Mesothelial cell of epicardium (in vitro differentiated cells): ENCODE data around the gene IGDCC3. TPM values are rescaled to one million over a fixed set of nuclear protein-coding genes. Genes with fewer than 3 reads are reported as not detected.
A peak's percentile ranks its signal among the peaks of the same experiment; 100 is the strongest.

ENCODE experiments used
- DNase-seq, 2 experiments: peaks; one replicate each; pipeline ENCODE4 v3.0.0; 2021; ENCODE audit warnings: low spot score in 2 of 2; ENCODE audit not compliant: unreplicated experiment in 2 of 2
- H3K27ac Mint-ChIP-seq: 2 replicates; pipeline ENCODE4 v1.8.0; 2021; ENCODE audit warnings: mixed read lengths
- H3K27me3 Mint-ChIP-seq: 2 replicates; pipeline ENCODE4 v1.8.0; 2021; ENCODE audit warnings: low read depth, mixed read lengths
- H3K36me3 Mint-ChIP-seq: 2 replicates; pipeline ENCODE4 v1.8.0; 2021; ENCODE audit warnings: mixed read lengths
- H3K4me1 Mint-ChIP-seq: 2 replicates; pipeline ENCODE4 v1.8.0; 2021; ENCODE audit warnings: mixed read lengths
- H3K4me3 Mint-ChIP-seq: 2 replicates; pipeline ENCODE4 v1.8.0; 2021; ENCODE audit warnings: mild to moderate bottlenecking, moderate library complexity, mixed read lengths
- H3K9me3 Mint-ChIP-seq: 2 replicates; pipeline ENCODE4 v1.8.0; 2021; ENCODE audit warnings: mixed read lengths
- total RNA-seq: library from RNA; stranded (reverse); gene quantifications from 3 replicates; pipeline ENCODE4 v1.2.1, GENCODE V29; 2021
- TF ChIP-seq, protein P1 (sequence below): fragments of 200-600 bp; sonication (generic); IDR thresholded peaks from one replicate; pipeline ENCODE4 v1.5.0; 2021; ENCODE audit warnings: antibody characterized with exemption; ENCODE audit not compliant: unreplicated experiment

The IGDCC3 gene
- total RNA-seq, 1 donor from 2014 or later = 35.1 TPM

DNA sequence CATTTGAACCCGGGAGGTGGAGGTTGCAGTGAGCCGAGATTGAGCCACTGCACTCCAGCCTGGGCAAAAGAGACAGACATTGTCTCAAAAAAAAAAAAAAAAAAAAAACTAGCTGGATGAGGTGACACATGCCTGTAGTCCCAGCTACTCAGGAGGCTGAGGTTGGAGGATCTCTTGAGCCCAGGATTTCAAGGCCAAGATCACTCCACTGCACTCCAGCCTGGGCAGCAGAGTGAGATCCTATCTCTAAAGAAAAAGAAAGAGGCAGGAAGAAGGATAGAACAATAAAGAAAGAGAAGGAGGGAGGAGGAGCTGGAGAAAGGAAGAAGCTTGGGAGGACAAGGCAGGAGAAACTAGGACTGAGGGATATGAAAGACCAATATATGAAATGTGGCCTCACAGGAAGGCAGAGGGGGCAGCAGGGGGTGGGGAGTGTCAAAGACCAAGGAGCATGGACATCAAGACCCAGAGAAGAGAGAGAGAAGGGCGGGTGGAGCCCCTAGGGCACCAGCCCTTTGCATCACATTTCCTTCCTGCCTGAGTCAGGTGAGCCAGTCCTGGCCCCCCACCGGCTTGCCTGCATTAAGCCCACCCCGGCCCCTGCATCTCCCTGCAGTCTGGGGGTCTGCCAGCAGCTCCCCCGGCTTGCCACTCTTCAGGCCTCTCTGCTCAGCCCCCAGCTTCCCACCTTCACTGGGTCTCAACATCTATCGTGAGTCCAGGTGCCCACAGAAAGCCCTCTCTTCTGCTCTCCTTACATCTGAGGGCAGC lies 11.5 kb downstream of the IGDCC3 start:
- H3K27ac Mint-ChIP-seq = peak overlapping the region; percentile 79
- TF ChIP-seq, protein P1, sequence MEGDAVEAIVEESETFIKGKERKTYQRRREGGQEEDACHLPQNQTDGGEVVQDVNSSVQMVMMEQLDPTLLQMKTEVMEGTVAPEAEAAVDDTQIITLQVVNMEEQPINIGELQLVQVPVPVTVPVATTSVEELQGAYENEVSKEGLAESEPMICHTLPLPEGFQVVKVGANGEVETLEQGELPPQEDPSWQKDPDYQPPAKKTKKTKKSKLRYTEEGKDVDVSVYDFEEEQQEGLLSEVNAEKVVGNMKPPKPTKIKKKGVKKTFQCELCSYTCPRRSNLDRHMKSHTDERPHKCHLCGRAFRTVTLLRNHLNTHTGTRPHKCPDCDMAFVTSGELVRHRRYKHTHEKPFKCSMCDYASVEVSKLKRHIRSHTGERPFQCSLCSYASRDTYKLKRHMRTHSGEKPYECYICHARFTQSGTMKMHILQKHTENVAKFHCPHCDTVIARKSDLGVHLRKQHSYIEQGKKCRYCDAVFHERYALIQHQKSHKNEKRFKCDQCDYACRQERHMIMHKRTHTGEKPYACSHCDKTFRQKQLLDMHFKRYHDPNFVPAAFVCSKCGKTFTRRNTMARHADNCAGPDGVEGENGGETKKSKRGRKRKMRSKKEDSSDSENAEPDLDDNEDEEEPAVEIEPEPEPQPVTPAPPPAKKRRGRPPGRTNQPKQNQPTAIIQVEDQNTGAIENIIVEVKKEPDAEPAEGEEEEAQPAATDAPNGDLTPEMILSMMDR = no peak
- H3K27me3 Mint-ChIP-seq = no peaks in the 10 kb centered on the region

DNA sequence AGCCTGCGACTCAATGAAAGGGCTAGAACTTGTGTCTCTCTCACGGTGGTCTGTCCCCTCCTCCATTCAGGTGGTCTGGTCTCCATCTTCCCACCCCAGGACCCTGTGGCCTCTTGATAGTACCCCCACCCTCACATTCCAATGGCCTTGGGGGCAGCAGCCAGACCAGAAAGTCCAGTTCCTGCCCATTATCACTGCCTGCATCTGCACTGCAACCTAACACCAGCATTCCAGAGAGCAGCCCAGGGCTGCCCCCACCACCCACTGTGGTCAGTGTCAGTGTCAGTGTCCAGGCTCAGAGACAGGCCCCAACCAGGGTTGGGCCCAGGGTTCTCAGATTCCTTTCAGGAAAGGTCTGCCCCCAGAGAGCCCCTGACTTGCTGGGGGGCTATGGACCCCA lies 12.6 kb downstream of the IGDCC3 start:
- H3K27ac Mint-ChIP-seq = peak overlapping the region; percentile 87
- no peaks in the 10 kb centered on the region for H3K36me3 Mint-ChIP-seq
- DNase-seq = no peak
- TF ChIP-seq, protein P1 = no peak
- peaks cover 64% of the 10 kb centered on the region for H3K4me1 Mint-ChIP-seq
- no peaks in the 10 kb centered on the region for H3K9me3 Mint-ChIP-seq
- no peaks in the 10 kb centered on the region for H3K27me3 Mint-ChIP-seq
- no peak overlapping the region for H3K4me3 Mint-ChIP-seq

More for the DNA sequence above, 11.5 kb downstream of the IGDCC3 start:
- DNase-seq = no peak
- H3K4me1 Mint-ChIP-seq = peaks cover 64% of the 10 kb centered on the region
- no peaks in the 10 kb centered on the region for H3K36me3 Mint-ChIP-seq
- H3K4me3 Mint-ChIP-seq = no peak overlapping the region
- H3K9me3 Mint-ChIP-seq = no peaks in the 10 kb centered on the region

DNA sequence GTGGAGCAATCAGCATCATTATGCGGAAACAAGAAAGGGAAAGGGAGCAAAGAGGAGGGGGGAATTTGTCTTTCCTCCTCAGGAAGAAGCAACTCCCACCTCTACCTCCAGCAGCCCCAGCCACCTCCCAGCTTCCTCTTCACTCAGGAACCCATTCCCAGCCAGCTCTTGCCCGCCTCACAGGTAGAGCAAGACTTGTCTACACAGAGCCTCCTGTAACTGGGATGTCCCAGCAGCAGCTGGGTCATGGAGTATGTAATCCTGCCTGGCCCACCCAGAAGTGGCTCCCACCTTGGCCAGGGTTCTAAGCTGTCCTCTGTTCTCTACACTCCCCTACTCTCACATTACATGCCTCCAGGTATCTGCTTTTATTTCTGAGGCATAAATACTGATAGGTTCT lies 14.0 kb downstream of the IGDCC3 start:
- TF ChIP-seq, protein P1 = no peak
- no peaks in the 10 kb centered on the region for H3K9me3 Mint-ChIP-seq
- H3K4me3 Mint-ChIP-seq = no peak overlapping the region
- no peak for DNase-seq
- no peaks in the 10 kb centered on the region for H3K27me3 Mint-ChIP-seq
- H3K4me1 Mint-ChIP-seq = peaks cover 53% of the 10 kb centered on the region
- H3K27ac Mint-ChIP-seq = peak overlapping the region; percentile 87
- H3K36me3 Mint-ChIP-seq = no peaks in the 10 kb centered on the region

DNA sequence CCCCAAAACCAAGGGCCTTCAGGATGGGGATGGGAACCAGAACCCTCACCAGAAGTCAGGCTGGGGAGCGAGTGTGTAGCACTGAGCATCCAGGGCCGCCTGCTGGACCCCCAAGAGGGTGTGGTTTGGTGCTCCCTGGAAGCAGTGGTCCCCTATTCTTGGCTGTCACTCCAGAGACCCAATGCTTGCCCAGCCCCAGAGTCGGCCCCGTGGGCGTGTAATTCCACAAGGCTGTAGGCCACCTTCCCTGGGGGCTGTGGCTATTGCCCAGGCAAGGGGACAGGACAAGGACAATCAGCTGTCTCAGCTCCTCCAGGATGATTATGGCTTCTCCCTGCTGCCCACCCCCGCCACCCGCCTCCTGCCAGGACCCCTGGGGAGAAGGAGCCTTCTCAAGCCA lies 14.5 kb downstream of the IGDCC3 start:
- H3K9me3 Mint-ChIP-seq = no peaks in the 10 kb centered on the region
- no peaks in the 10 kb centered on the region for H3K27me3 Mint-ChIP-seq
- no peaks in the 10 kb centered on the region for H3K36me3 Mint-ChIP-seq
- TF ChIP-seq, protein P1 = no peak
- DNase-seq = no peak
- peak overlapping the region; percentile 19 for H3K27ac Mint-ChIP-seq
- H3K4me3 Mint-ChIP-seq = no peak overlapping the region
- peaks cover 48% of the 10 kb centered on the region for H3K4me1 Mint-ChIP-seq

DNA sequence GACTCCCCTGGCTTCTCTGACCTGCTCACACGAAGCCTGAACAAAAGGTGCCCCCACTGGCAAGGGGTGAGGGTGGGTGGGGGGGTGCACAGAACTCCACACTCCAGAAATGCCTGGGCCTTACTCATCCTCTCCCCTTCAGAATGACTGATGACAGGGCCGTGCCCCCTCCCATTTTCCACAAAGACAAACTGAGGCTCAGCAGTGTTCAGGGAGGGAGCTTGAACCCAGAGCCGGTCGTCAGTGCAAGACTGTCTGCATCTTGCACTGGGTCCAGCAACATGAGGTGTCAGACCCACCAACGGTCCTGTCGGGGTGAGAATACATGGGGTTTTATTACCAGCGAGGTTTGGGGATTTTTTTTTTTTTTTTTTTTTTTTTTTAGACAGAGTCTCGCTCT lies 15.3 kb downstream of the IGDCC3 start:
- no peak overlapping the region for H3K4me3 Mint-ChIP-seq
- H3K4me1 Mint-ChIP-seq = peaks cover 40% of the 10 kb centered on the region
- DNase-seq = no peak
- TF ChIP-seq, protein P1 = no peak
- H3K27me3 Mint-ChIP-seq = no peaks in the 10 kb centered on the region
- no peaks in the 10 kb centered on the region for H3K36me3 Mint-ChIP-seq
- no peak overlapping the region for H3K27ac Mint-ChIP-seq
- H3K9me3 Mint-ChIP-seq = no peaks in the 10 kb centered on the region
